Measurements from ENCODE around the gene IGF2BP3. TPM values are rescaled to one million over a fixed set of nuclear protein-coding genes. Genes with fewer than 3 reads are reported as not detected.

Gene IGF2BP3
- total RNA-seq, 4 donors from 2014 or later, result 0.32 to 2.3 (median 1.4) TPM

DNA sequence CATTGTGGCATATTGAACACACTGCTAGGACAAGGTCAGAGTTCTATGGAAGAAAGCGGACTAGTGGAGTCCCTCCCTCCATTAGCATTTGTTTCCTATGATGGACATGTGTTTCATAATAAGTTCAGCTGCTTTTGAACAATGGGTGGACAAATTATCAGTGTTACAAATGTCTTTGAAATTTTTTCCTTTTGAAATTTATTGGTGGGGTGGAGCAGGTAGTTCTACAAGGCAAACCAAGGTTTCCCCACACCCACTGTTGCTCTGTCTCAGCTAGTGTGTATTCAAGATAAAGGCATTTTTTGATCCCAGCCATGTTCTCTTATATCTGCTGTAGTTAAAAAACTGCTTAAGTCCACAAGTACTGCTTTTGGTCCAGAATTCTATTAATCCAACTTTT, 91.3 kb downstream of the IGF2BP3 start:
- TF ChIP-seq, protein P1, sequence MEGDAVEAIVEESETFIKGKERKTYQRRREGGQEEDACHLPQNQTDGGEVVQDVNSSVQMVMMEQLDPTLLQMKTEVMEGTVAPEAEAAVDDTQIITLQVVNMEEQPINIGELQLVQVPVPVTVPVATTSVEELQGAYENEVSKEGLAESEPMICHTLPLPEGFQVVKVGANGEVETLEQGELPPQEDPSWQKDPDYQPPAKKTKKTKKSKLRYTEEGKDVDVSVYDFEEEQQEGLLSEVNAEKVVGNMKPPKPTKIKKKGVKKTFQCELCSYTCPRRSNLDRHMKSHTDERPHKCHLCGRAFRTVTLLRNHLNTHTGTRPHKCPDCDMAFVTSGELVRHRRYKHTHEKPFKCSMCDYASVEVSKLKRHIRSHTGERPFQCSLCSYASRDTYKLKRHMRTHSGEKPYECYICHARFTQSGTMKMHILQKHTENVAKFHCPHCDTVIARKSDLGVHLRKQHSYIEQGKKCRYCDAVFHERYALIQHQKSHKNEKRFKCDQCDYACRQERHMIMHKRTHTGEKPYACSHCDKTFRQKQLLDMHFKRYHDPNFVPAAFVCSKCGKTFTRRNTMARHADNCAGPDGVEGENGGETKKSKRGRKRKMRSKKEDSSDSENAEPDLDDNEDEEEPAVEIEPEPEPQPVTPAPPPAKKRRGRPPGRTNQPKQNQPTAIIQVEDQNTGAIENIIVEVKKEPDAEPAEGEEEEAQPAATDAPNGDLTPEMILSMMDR (IDR thresholded peaks at IDR 0.05), result no peak
- DNase-seq (ENCODE audit: low spot score) (no peak), ATAC-seq (ENCODE audit: low FRiP score) (no peak)

- TF ChIP-seq, protein P1 (IDR thresholded peaks at IDR 0.05), result no peak
- DNase-seq (ENCODE audit: low spot score) (no peak), ATAC-seq (ENCODE audit: low FRiP score) (no peak)
Observed at GRCh38 chr7:23377134-23377533, 93.2 kb downstream of the IGF2BP3 start.

- no peak for ATAC-seq (ENCODE audit: low FRiP score)
- TF ChIP-seq, protein P1 (IDR thresholded peaks at IDR 0.05), result no peak
- no peak for DNase-seq (ENCODE audit: low spot score)
Observed at GRCh38 chr7:23373151-23374004, 96.9 kb downstream of the IGF2BP3 start.

DNA sequence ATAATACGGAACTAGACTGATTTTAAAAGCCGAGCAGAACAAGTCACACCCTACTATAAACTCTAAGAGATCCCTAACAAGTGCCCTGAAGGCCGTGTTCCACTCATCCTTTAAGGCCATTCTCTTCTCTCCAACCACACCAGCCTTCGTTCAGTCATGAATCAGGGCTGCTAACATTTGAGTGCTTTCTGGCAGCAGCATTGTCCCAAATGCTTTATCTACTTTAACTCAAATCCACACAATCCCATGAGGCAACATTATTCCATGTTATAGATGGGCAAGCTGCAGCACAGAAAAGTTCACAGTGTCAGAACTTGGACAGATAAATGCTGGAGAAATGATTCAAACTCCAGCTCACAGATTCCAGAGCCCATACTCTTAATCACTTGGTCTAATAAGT, 97.7 kb downstream of the IGF2BP3 start:
- no peak for DNase-seq (ENCODE audit: low spot score)
- TF ChIP-seq, protein P1 (IDR thresholded peaks at IDR 0.05), result no peak
- no peak for ATAC-seq (ENCODE audit: low FRiP score)

- ATAC-seq (ENCODE audit: low FRiP score), result no peak
- DNase-seq (ENCODE audit: low spot score), result no peak
- TF ChIP-seq, protein P1 (IDR thresholded peaks at IDR 0.05), result no peak
Observed at GRCh38 chr7:23371654-23372053, 98.6 kb downstream of the IGF2BP3 start.

DNA sequence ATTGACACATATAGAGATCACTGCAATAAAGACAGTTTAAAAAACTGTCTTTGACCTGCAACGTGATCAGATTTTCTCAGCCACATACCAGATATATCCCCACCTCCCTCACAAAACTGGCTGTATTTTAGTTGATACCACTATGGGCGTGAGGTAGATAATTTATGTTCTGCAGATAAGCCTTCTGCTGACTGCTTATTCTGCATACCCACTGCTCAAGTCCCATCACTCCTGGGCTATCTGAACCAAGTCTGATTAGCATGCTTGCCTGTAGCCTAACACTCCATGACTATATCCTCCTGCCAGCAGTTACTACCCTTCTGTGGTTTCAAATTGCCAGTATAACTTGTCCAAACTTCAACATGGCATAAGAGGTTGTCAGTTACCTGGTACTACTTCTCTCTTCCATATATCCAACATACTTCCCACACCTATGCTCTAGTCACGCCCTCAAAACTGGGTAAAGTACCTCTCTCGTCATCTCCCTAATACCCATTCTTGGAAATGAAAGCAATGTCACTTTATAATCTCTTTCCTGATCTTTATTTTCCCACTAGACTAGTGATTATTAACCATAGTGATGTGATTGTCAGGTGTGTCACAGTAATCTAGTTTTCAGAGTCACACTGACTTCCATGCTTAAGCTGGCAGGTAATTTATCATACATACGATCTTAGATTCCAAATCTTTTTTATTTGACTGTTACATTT, 100.4 kb downstream of the IGF2BP3 start:
- DNase-seq (ENCODE audit: low spot score) (no peak), ATAC-seq (ENCODE audit: low FRiP score) (no peak)
- TF ChIP-seq, protein P1 (IDR thresholded peaks at IDR 0.05), result no peak
